GM23338 (cell line): ENCODE results near the gene EXD3. TPM values are rescaled to one million over a fixed set of nuclear protein-coding genes. Genes with fewer than 3 reads are reported as not detected.
A peak's percentile ranks its signal among the peaks of the same experiment; 100 is the strongest.

Experiments used
- ATAC-seq: fragments of 200-7000 bp; cut with Tn5 transposase; 3 replicates; pipeline ENCODE4 v1.9.1; 2020
- DNase-seq: peaks from one replicate; pipeline ENCODE4 v3.0.0-alpha.2; 2015; ENCODE audit warnings: low spot score
- H2AFZ ChIP-seq: fragments of 200-600 bp; sonication (generic); 2 replicates; pipeline ENCODE4 v1.8.0; 2016; ENCODE audit warnings: antibody characterized with exemption, mild to moderate bottlenecking, moderate library complexity
- H3F3A ChIP-seq: fragments of 200-600 bp; sonication (generic); replicated peaks from 2 replicates; pipeline ENCODE4 v1.8.0; 2017; ENCODE audit warnings: antibody characterized with exemption, mixed run types, low read depth
- H3K27ac ChIP-seq: fragments of 200-600 bp; sonication (generic); 2 replicates; pipeline ENCODE4 v1.6.1; 2016; ENCODE audit warnings: low read depth
- H3K27me3 ChIP-seq: fragments of 200-600 bp; sonication (generic); 2 replicates; pipeline ENCODE4 v1.8.0; 2016; ENCODE audit warnings: mild to moderate bottlenecking, mixed run types, moderate library complexity; ENCODE audit not compliant: insufficient read depth
- H3K36me3 ChIP-seq: fragments of 200-600 bp; sonication (generic); 2 replicates; pipeline ENCODE4 v1.8.0; 2016; ENCODE audit warnings: mild to moderate bottlenecking; ENCODE audit not compliant: insufficient read depth
- H3K4me1 ChIP-seq: fragments of 200-600 bp; sonication (generic); 2 replicates; pipeline ENCODE4 v1.8.0; 2016; ENCODE audit warnings: mild to moderate bottlenecking, moderate library complexity; ENCODE audit not compliant: insufficient read depth
- H3K4me2 ChIP-seq: fragments of 200-600 bp; sonication (generic); 2 replicates; pipeline ENCODE4 v1.7.1; 2017; ENCODE audit warnings: mixed run types
- H3K4me3 ChIP-seq: fragments of 200-600 bp; sonication (generic); 2 replicates; pipeline ENCODE4 v1.6.1; 2016; ENCODE audit warnings: mixed run types
- H3K79me2 ChIP-seq: fragments of 200-600 bp; sonication (generic); replicated peaks from 2 replicates; pipeline ENCODE4 v1.8.0; 2017; ENCODE audit warnings: mild to moderate bottlenecking; ENCODE audit not compliant: insufficient read depth
- H3K9me2 ChIP-seq: fragments of 200-600 bp; sonication (generic); 2 replicates; pipeline ENCODE4 v1.8.0; 2017; ENCODE audit not compliant: insufficient read depth
- H4K20me1 ChIP-seq: fragments of 200-600 bp; sonication (generic); replicated peaks from 2 replicates; pipeline ENCODE4 v1.8.0; 2017; ENCODE audit warnings: mild to moderate bottlenecking; ENCODE audit not compliant: insufficient read depth
- H3K27ac Mint-ChIP-seq: 2 replicates; pipeline ENCODE4 v1.8.0; 2020; ENCODE audit warnings: inconsistent platforms, mild to moderate bottlenecking, moderate library complexity, mixed read lengths
- H3K27me3 Mint-ChIP-seq: 3 replicates; pipeline ENCODE4 v1.8.0; 2022; ENCODE audit warnings: low read depth, mild to moderate bottlenecking, moderate library complexity, mixed read lengths, inconsistent platforms; ENCODE audit not compliant: insufficient read depth, poor library complexity
- H3K36me3 Mint-ChIP-seq: 3 replicates; pipeline ENCODE4 v1.8.0; 2021; ENCODE audit warnings: low read depth, mild to moderate bottlenecking, inconsistent platforms, moderate library complexity, mixed read lengths
- H3K4me1 Mint-ChIP-seq: 3 replicates; pipeline ENCODE4 v1.8.0; 2020; ENCODE audit warnings: mild to moderate bottlenecking, inconsistent platforms, mixed read lengths
- H3K4me3 Mint-ChIP-seq: 3 replicates; pipeline ENCODE4 v1.8.0; 2021; ENCODE audit warnings: moderate library complexity, mild to moderate bottlenecking, inconsistent platforms, mixed read lengths
- H3K9me3 Mint-ChIP-seq: 3 replicates; pipeline ENCODE4 v1.8.0; 2020; ENCODE audit warnings: moderate library complexity, mild to moderate bottlenecking, inconsistent platforms, mixed read lengths
- CREB1 ChIP-seq: fragments of 250-450 bp; sonication (Bioruptor Pico); IDR thresholded peaks from 2 replicates; pipeline ENCODE4 v1.5.0; 2020; ENCODE audit warnings: low read depth, mild to moderate bottlenecking, moderate library complexity
- CTCF ChIP-seq, 2 experiments: fragments of 200-600 bp in 1 of 2; sonication (generic) in 1 of 2; conservative IDR thresholded peaks; 2 replicates each; pipeline versions ENCODE4 v1.5.1 to v1.6.1; 2016 to 2017; ENCODE audit warnings: antibody characterized with exemption in 2 of 2, low read depth in 2 of 2, mild to moderate bottlenecking in 2 of 2, moderate library complexity in 1 of 2
- EZH2 ChIP-seq: fragments of 200-600 bp; sonication (generic); IDR thresholded peaks from one replicate; pipeline ENCODE4 v1.8.0; 2017; ENCODE audit warnings: antibody characterized with exemption, mild to moderate bottlenecking, low read depth; ENCODE audit not compliant: unreplicated experiment
- EZH2phosphoT487 ChIP-seq: fragments of 200-600 bp; sonication (generic); IDR thresholded peaks from one replicate; pipeline ENCODE4 v1.8.1; 2018; ENCODE audit warnings: antibody characterized with exemption; ENCODE audit not compliant: unreplicated experiment
- POLR2AphosphoS5 ChIP-seq: IDR thresholded peaks from 2 replicates; pipeline ENCODE4 v1.6.1; 2016; ENCODE audit warnings: antibody characterized with exemption, low read depth
- STAT1 ChIP-seq: IDR thresholded peaks from one replicate; pipeline ENCODE4 v1.6.1; 2016; ENCODE audit warnings: antibody characterized with exemption; ENCODE audit not compliant: unreplicated experiment
- ZNF114 ChIP-seq: fragments of 250-450 bp; sonication (Bioruptor Pico); IDR thresholded peaks from 2 replicates; pipeline ENCODE4 v1.5.0; 2020; ENCODE audit warnings: mild to moderate bottlenecking, moderate library complexity
- ZNF331 ChIP-seq: fragments of 250-450 bp; sonication (Bioruptor Pico); IDR thresholded peaks from 2 replicates; pipeline ENCODE4 v1.5.0; 2020; ENCODE audit warnings: low read depth, mild to moderate bottlenecking, moderate library complexity
- ZNF462 ChIP-seq: fragments of 250-450 bp; sonication (Bioruptor Pico); IDR thresholded peaks from 2 replicates; pipeline ENCODE4 v1.5.0; 2020; ENCODE audit warnings: mild to moderate bottlenecking, moderate library complexity
- polyA plus RNA-seq: library from polyadenylated mRNA; unstranded; fragments of >200 nt; fragmentation: Nextera tagmentation; extraction: Ambion mirVana; gene quantifications from 2 replicates; pipeline ENCODE4 v1.2.1, GENCODE V29; 2016
- total RNA-seq: library from RNA; depleted of rRNA; stranded (reverse); fragments of >200 nt; shearing (Covaris generic); gene quantifications from 2 replicates; pipeline ENCODE4 v1.2.3, GENCODE V29; 2014
- TF ChIP-seq, protein P1 (sequence below): IDR thresholded peaks from 2 replicates; pipeline ENCODE4 v1.6.1; 2016; ENCODE audit warnings: antibody characterized with exemption

The EXD3 gene
- total and polyA plus RNA-seq, 2 experiments from 2014 or later = 3.6 to 9.7 TPM

GRCh38 chr9:137458194-137459151 lies 35.5 kb upstream of the EXD3 start:
- Mint-ChIP-seq H3K27me3 (peaks cover 9% of the 10 kb centered on the region), H3K4me3 (peak overlapping the region; percentile 30; the same call in 2 of the 3 replicates), H3K9me3 (no peaks in the 10 kb centered on the region), H3K36me3 (peaks cover 3% of the 10 kb centered on the region; the same call in 1 of the 3 replicates), H3K4me1 (peaks cover 8% of the 10 kb centered on the region; the same call in 2 of the 3 replicates), H3K27ac (no peak overlapping the region)
- Histone ChIP-seq H4K20me1 (no peaks in the 10 kb centered on the region; the same call in 1 of the 2 replicates), H3K36me3 (no peaks in the 10 kb centered on the region), H3K79me2 (no peaks in the 10 kb centered on the region), H3K4me2 (peak overlapping the region; percentile 83), H3K4me1 (peaks cover 6% of the 10 kb centered on the region; the same call in 1 of the 2 replicates), H3F3A (0 out of 2 replicates have a peak, but pooled peaks cover 3% of the 10 kb centered on the region), H3K4me3 (peak overlapping the region; percentile 71), H3K27ac (no peak overlapping the region), H2AFZ (no peak overlapping the region), H3K27me3 (no peaks in the 10 kb centered on the region), H3K9me2 (no peaks in the 10 kb centered on the region)
- TF ChIP-seq EZH2phosphoT487 = no peak
- no peak for TF ChIP-seq ZNF462
- no peak for TF ChIP-seq STAT1
- no peak for TF ChIP-seq CREB1
- TF ChIP-seq ZNF331 (CRISPR knock-in tag) = no peak
- no peak for TF ChIP-seq CTCF (conservative IDR thresholded peaks at IDR 0.05; ENCODE audit: low read depth in 2 of 2)
- TF ChIP-seq, protein P1, sequence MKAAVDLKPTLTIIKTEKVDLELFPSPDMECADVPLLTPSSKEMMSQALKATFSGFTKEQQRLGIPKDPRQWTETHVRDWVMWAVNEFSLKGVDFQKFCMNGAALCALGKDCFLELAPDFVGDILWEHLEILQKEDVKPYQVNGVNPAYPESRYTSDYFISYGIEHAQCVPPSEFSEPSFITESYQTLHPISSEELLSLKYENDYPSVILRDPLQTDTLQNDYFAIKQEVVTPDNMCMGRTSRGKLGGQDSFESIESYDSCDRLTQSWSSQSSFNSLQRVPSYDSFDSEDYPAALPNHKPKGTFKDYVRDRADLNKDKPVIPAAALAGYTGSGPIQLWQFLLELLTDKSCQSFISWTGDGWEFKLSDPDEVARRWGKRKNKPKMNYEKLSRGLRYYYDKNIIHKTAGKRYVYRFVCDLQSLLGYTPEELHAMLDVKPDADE = no peak
- TF ChIP-seq EZH2 = no peak
- TF ChIP-seq POLR2AphosphoS5 = no peak
- TF ChIP-seq ZNF114 (CRISPR knock-in tag) = no peak
- peak; percentile 5 for ATAC-seq
- peak; percentile 45 for DNase-seq
